ENCODE results near the gene PDE8A.

The PDE8A gene

DNA sequence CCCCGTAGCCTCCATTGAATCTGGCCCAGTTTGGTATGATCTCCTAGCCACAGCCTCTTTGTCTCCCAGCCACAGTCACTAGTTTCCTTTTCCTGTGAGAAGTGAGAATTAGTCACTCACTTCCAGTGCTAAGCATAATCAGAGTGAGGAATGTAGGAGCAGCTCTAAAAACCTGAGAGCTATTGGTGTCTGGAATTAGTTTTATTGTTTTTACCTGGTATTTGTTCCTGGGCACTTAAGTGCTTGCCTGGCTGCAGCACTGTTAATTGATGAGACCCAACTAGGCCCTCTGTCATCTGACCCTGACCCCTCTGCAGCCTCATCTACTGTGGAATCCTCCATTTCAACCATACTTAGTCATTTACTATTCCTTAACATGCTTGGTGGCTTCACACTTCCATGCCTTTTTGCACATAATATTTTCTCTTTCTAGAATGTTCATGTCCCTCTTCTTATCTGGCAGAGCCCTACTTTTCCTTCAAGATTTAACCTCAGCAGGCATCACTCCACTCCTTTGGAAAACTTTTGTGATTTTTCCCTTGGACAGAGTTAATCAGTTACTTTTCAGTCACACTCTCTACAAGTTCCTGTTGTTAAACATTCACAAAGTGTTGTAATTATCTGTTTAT, 48.8 kb downstream of the PDE8A start:
- no peak overlapping the region for H3K27ac ChIP-seq
- DNase-seq (ENCODE audit: low spot score), result peak; percentile 72
- TF ChIP-seq, protein P1, sequence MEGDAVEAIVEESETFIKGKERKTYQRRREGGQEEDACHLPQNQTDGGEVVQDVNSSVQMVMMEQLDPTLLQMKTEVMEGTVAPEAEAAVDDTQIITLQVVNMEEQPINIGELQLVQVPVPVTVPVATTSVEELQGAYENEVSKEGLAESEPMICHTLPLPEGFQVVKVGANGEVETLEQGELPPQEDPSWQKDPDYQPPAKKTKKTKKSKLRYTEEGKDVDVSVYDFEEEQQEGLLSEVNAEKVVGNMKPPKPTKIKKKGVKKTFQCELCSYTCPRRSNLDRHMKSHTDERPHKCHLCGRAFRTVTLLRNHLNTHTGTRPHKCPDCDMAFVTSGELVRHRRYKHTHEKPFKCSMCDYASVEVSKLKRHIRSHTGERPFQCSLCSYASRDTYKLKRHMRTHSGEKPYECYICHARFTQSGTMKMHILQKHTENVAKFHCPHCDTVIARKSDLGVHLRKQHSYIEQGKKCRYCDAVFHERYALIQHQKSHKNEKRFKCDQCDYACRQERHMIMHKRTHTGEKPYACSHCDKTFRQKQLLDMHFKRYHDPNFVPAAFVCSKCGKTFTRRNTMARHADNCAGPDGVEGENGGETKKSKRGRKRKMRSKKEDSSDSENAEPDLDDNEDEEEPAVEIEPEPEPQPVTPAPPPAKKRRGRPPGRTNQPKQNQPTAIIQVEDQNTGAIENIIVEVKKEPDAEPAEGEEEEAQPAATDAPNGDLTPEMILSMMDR (conservative IDR thresholded peaks at IDR 0.05; ENCODE audit: low read depth), result no peak
- ChIA-PET CTCF (interaction anchor here (1.1 kb wide), 1 partner anchor 75 kb away, joined by 3 read pairs; no protein-coding TSS in a partner anchor), POLR2A (ENCODE audit: low non-redundant PET) (no interaction called here)

DNA sequence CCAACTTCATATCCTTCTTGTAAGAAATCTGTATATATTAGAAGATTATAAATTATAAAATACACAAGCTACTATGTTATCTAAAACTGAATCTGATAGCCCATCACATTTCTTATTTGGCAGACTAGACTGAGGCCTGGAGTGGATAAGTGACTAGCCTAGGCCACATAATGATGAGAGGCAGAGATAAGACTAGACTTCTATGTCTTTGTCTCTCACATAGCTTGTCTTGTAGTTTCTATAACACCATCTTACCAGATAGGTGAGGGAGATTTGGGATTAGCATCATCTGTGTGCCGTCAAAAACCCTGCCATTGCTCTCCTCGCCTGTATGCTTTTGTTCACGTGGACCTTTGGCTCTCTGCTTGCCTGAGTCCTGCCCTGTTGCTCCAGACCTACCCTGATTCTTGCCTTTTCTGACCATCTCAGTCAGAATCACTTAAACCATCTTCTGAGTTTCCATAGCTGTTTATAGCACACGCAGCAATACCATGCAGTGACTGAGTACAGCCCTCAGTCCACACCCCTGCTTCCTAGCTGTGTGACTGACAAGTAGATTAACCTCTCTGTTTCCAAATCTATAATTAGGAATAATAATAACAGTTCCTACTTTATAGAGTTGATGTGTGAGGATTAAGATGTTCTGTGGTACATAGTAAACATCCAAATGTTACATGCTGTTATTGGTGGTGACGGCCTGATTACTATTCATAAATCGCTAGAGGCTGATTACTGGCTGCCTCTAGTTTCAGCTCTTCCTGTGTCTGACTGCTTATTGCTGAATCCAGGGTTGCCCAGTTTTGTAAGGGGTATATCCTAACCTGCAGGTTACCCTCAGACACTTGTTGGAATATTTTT, 49.7 kb downstream of the PDE8A start:
- POLR2A ChIA-PET (ENCODE audit: low non-redundant PET), result no interaction called here
- no peak overlapping the region for H3K27ac ChIP-seq
- CTCF ChIA-PET, result interaction anchor here (1.0 to 1.1 kb wide), 2 partner anchors 13 to 76 kb away, joined by 3 read pairs; no protein-coding TSS in a partner anchor
- DNase-seq (ENCODE audit: low spot score), result no peak
- TF ChIP-seq, protein P1 (conservative IDR thresholded peaks at IDR 0.05; ENCODE audit: low read depth), result no peak

DNA sequence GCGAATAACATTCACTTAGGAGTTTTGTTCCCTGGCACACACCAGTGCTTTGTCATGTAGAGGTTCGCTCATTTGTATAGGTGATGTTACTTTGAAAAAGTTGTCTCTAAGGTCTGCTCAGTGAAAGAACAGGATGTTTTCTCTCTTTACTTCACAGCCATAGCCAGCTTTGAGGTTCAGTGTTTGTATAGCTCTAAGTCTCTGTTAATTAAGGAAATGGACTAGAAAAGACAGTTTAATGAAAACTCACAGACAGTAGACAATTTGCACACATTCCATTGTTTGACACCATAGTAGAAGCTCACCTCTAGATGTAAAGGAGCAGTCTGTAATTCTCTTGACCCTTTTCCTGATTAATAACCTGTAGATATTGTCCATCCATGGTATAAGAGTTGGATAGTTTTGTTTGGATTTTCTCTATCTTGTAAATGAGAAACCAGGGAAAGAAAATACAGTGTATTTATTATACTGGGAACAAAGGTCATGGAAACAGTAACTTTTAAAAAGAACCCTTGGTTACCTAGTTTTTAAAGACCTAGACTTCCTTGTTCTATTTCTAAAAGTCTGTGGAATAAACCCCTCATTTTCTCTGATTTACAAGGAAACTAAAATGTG, 50.4 kb downstream of the PDE8A start:
- ChIA-PET POLR2A (ENCODE audit: low non-redundant PET) (no interaction called here), CTCF (interaction anchor here (1.0 kb wide), 1 partner anchor 12 kb away, joined by 3 read pairs; no protein-coding TSS in a partner anchor)
- H3K27ac ChIP-seq, result no peak overlapping the region
- no peak for DNase-seq (ENCODE audit: low spot score)
- TF ChIP-seq, protein P1 (conservative IDR thresholded peaks at IDR 0.05; ENCODE audit: low read depth), result no peak

DNA sequence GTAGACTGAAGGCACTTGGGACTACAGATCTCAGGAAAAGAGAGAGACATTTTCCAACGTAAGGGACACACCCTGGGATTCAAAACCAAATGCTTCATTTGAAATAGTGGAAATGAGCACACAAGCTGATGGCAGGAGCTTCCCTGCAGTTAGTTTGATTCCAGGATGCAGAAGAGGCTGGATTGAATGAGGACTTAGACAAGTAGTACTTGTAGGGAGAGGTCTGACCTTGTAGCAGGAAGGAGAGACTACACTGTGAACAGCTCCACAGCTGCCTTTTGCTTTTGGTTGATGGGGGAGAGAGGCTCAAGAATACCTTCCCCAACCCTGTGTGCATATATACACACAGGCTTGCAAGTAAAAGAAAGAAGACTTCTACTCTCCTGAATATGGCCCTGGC, 51.5 kb downstream of the PDE8A start:
- POLR2A ChIA-PET (ENCODE audit: low non-redundant PET), result no interaction called here
- no peak overlapping the region for H3K27ac ChIP-seq
- TF ChIP-seq, protein P1 (conservative IDR thresholded peaks at IDR 0.05; ENCODE audit: low read depth), result no peak
- CTCF ChIA-PET, result interaction anchor here (0.6 to 1.7 kb wide), 3 partner anchors 11 to 95 kb away, joined by 3 to 10 read pairs (median 6); no protein-coding TSS in a partner anchor
- no peak for DNase-seq (ENCODE audit: low spot score)

DNA sequence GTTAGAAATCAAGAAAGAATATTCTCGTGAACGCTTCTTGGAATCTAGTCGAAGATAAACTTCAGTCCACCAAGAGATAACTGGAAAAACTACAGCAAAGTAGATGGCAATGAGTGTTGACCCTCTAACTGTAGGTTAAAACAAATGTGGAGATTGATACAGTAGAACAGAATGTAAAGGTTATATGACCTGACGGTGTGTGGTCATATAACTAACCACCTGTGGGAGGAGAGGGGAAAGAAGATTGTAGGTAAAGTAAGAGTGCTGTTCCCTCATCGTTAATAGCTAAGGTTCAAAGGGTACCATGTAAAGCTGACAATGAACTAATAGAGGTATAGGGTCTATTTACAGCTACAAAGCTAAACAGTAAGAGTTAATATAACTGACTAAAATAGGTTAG, 52.6 kb downstream of the PDE8A start:
- ChIA-PET POLR2A (ENCODE audit: low non-redundant PET) (no interaction called here), CTCF (interaction anchor here (1.7 kb wide), 1 partner anchor 10 kb away, joined by 10 read pairs; no protein-coding TSS in a partner anchor)
- TF ChIP-seq, protein P1 (conservative IDR thresholded peaks at IDR 0.05; ENCODE audit: low read depth), result no peak
- H3K27ac ChIP-seq, result no peak overlapping the region
- DNase-seq (ENCODE audit: low spot score), result no peak

DNA sequence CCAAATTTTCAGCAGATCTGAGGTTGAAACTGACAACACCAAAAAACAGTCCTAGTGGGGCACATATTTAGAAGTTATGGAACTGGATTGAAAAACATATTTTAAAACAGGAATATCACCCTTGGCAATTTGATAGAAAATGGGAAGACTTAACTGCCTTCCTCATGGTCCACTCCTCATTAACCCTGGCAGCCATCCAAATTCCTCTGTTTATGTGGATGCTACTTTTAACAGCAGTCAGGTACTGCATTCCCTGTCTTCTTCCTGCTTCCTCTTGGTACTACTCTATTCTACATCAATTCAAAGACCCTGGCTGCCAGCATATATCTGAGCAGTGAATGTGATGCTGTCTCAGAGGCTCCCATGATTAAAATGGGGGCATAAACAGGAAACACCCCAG, 54.3 kb downstream of the PDE8A start:
- TF ChIP-seq, protein P1 (conservative IDR thresholded peaks at IDR 0.05; ENCODE audit: low read depth), result no peak
- ChIA-PET CTCF (interaction anchor here (1.1 kb wide), 1 partner anchor 9 kb away, joined by 3 read pairs; no protein-coding TSS in a partner anchor), POLR2A (ENCODE audit: low non-redundant PET) (no interaction called here)
- H3K27ac ChIP-seq, result no peak overlapping the region
- DNase-seq (ENCODE audit: low spot score), result no peak
